COLO668 (cell line): ENCODE measurements around the gene AK4.
"Not testable (repeated sequence)": the region's sequence is repeated elsewhere in the genome, so short reads cannot be mapped to it uniquely, and the experiment has no call there.

Source experiments
- DNase-seq: peaks from one replicate; lab custom pipeline; 2025; ENCODE audit not compliant: unreplicated experiment; lab: John Stamatoyannopoulos, UW

AK4 gene

GRCh38 chr1:65148178-65148547 is at the start of gene AK4:
TSS of gene AK4 (plus strand) at chr1:65148203. CDS start at chr1:65148408, 205 bp downstream.
- not testable (repeated sequence) for DNase-seq

DNA sequence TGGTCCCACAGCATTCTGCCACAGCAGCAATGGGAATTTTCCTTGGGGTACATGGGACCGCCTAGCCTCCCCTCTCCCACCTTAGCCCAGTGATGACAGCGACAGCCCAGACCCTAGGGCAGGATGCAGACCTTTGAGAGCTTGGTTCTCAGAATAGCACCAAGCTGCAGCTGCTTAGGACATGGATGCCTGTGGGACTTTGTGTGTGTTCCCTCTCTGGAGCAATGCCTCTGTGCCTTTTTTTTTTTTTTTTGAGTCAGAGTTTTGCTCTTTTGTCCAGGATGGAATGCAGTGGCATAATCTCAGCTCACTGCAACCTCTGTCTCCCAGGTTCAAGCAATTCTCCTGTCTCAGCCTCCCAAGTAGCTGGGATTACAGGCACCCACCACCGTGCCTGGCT is 44.2 kb upstream of the AK4 start:
- no peak for DNase-seq

GRCh38 chr1:65104854-65105534 is 43.0 kb upstream of the AK4 start:
- no peak for DNase-seq

GRCh38 chr1:65105596-65105995 is 42.4 kb upstream of the AK4 start:
- no peak for DNase-seq

GRCh38 chr1:65108025-65108642 is 39.9 kb upstream of the AK4 start:
- peak; percentile 88 for DNase-seq

- peak; percentile 42 for DNase-seq
Observed at GRCh38 chr1:65109487-65109886, 38.5 kb upstream of the AK4 start.

GRCh38 chr1:65112811-65113210 is 35.2 kb upstream of the AK4 start:
- no peak for DNase-seq

DNA sequence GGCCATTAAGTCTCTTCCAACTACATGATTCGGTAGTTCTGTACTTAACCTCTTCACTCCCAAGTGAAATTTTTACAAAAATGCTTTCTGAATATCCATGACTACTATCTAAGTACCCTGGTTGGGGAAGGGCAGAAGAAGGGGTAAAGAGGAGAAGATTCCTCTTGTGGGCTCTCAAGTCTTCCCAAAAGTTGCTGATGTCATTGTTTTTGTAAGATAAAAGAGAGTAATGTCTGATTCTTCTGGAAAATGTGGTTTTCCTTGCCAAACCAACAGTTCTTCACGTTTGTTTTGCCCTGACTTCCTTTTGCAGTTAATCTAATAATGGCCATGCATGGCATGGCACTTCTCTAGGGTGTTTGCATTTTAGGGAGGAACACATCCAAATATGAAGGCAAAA is 34.7 kb upstream of the AK4 start:
- no peak for DNase-seq

GRCh38 chr1:65114322-65114721 is 33.7 kb upstream of the AK4 start:
- peak; percentile 47 for DNase-seq

- DNase-seq = no peak
Observed at GRCh38 chr1:65119951-65120350, 28.1 kb upstream of the AK4 start.

DNA sequence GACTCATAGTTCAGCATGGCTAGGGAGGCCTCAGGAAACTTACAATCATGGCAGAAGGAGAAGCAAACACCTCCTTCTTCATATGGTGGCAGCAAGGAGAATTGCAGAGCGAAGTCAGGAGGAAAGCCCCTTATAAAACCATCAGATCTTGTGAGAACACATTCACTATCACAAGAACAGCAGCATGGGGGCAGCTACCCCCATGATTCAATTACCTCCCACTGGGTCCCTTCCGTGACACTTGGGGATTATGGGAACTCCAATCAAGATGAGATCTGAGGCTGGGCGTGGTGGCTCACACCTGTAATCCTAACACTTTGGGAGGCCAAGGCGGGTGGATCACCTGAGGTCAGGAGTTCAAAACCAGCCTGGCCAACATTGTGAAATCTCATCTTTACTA is 18.9 kb upstream of the AK4 start:
- DNase-seq = not testable (repeated sequence)

GRCh38 chr1:65138524-65138923 is 9.5 kb upstream of the AK4 start:
- DNase-seq = no peak

- DNase-seq = not testable (repeated sequence)
Observed at GRCh38 chr1:65139793-65140192, 8.2 kb upstream of the AK4 start.

- no peak for DNase-seq
Observed at GRCh38 chr1:65141394-65141793, 6.6 kb upstream of the AK4 start.

DNA sequence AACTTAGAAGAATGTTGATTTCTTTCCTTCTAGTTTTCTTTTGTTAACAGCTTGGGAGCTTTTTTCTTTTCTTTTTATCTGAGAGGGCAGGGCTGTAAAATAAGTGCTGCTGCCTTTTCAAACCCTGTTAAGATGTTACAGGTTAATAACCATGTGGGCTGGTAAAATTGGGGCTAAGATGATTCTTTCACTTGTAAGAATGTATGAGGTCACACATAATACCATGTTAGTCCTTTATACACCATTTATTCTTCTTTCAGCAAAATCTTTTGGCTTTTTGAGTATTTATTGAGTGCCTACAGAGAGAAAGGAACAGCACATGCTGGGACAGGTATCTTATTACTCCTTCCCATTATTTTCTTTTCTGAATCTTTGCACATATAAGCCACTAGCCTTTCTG is 6.1 kb upstream of the AK4 start:
- DNase-seq = no peak

GRCh38 chr1:65143112-65143658 is 4.8 kb upstream of the AK4 start:
- DNase-seq = not testable (repeated sequence)

DNA sequence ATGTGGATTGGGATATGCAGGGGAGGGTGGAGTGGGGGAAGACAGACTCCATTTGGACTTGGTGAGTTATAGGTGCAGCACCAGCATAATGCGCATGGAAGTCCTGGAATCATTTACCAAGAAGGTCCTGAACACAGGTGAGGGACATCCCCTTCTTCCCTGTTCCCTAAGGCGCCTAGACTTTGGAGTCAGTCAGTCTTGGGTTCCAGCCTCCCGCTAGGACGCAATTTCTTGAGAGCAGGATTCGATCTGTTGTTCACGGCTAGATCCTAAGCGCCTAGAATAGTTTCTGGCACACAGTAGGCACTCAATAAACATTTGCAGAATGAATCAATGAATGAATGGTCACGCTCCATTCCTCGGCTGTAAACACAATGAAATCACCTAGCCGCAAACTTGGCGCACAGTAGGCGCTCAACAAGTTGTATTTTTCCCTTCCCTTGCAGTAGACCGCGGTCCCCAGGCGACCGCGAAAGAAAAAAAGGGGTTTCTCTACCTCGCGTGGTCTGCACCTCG is 1.0 kb upstream of the AK4 start:
- no peak for DNase-seq

DNA sequence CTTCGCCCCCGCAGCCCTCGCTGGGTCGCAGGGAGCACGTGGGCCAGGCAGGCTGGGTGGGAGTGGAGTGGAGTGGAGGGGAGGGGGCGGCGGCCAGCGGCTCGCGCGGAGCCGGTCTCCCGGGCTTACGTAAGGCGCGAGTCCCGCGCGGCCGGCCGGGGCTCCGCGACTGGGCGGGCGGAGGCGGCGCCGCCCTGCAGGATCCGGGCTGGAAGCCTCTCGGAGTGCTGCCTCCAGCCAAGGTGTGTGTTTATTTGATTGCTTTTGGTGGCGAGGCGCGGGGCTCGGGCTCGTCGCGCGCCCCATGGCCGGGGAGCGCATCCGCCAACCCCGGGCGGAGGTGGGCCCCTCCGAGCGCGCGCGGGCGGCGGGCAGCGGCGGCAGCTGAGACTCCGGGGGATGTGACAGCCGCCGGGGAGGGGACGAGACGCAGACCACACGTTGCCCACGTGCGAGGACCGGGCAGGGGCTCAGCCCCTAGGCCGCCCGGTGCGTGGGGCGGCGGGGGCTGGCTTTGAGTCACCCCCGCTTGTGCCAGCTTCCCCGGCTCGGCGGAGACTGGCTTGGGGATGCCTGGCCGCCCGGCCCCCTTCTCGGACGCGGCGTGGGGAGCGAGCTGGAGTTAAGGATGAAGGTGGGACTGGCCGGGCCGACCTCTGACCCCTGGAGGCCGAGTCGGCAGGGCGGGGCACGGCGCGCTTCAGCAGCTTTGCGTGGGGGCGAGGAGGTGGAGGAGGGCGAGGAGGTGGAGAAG is 402 bp upstream of the AK4 start:
- peak; percentile 90 for DNase-seq

- DNase-seq = peak; percentile 93
Observed at GRCh38 chr1:65148548-65149350, 746 bp downstream of the AK4 start.

DNA sequence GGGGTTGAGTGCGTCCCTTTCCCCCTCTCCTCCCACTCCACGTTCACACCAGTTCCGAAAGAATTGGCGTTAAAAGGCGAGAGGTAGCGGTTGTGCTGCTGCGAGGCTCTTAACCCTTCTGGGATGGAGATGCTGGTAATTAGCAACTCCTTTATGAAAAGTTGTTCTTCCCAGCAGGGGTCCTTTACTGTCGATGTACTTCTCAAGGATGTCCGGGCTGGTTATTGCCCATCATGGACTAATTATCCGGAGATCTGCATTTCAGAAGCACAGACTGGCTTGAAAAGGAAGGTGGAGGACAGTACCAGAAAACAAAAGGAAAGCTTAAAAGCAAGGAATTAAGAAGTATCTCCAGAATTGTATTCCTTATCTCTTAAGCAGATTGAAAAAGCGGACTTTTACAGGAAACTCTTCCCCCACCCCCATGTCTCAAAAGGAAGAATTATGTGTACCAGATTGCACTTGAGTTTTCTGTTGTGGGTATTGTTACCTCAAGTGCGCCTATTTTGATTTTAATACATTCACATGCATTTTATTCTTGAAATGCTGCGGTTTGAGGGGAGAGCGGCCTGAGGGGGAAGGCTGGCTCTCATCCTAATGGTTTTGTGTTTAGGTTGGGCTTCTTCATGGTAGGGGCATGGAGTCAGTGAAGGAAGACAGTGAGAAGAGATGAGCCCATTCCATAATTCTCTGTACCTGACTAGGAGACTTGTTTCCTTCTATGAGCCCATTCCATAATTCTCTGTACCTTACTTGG is 1.5 kb downstream of the AK4 start:
- DNase-seq = no peak
